Neural progenitor cell (in vitro differentiated cells): ENCODE results near the gene WDR64. TPM values are rescaled to one million over a fixed set of nuclear protein-coding genes. Genes with fewer than 3 reads are reported as not detected.

Experiments used
- DNase-seq: peaks from one replicate; pipeline ENCODE4 v3.0.0-alpha.2; 2016; ENCODE audit warnings: low spot score
- H2AFZ ChIP-seq: fragments of 200-600 bp; sonication (generic); replicated peaks from 2 replicates; pipeline ENCODE4 v1.6.1; 2016; ENCODE audit warnings: antibody characterized with exemption
- H3F3A ChIP-seq: fragments of 200-600 bp; sonication (generic); 2 replicates; pipeline ENCODE4 v1.6.1; 2016; ENCODE audit warnings: antibody characterized with exemption, low read depth
- H3K27ac ChIP-seq: fragments of 200-600 bp; sonication (generic); 2 replicates; pipeline ENCODE4 v1.5.1; 2016; ENCODE audit warnings: mild to moderate bottlenecking
- H3K27me3 ChIP-seq: fragments of 200-600 bp; sonication (generic); 2 replicates; pipeline ENCODE4 v1.6.1; 2016; ENCODE audit warnings: mild to moderate bottlenecking, moderate library complexity
- H3K36me3 ChIP-seq: fragments of 200-600 bp; sonication (generic); 2 replicates; pipeline ENCODE4 v1.5.1; 2016
- H3K4me1 ChIP-seq: fragments of 200-600 bp; sonication (generic); 2 replicates; pipeline ENCODE4 v1.6.1; 2016; ENCODE audit warnings: mixed run types
- H3K4me2 ChIP-seq: fragments of 200-600 bp; sonication (generic); 2 replicates; pipeline ENCODE4 v1.6.1; 2016
- H3K4me3 ChIP-seq: fragments of 200-600 bp; sonication (generic); 2 replicates; pipeline ENCODE4 v1.5.1; 2016
- H3K79me2 ChIP-seq: fragments of 200-600 bp; sonication (generic); 2 replicates; pipeline ENCODE4 v1.6.1; 2016; ENCODE audit warnings: low read depth
- H3K9ac ChIP-seq: fragments of 200-600 bp; sonication (generic); 2 replicates; pipeline ENCODE4 v1.6.1; 2016
- H3K9me3 ChIP-seq: fragments of 200-600 bp; sonication (generic); 2 replicates; pipeline ENCODE4 v1.5.1; 2016; ENCODE audit warnings: low read depth
- H4K20me1 ChIP-seq: fragments of 200-600 bp; sonication (generic); 2 replicates; pipeline ENCODE4 v1.6.1; 2016; ENCODE audit warnings: low read depth
- H3K27ac Mint-ChIP-seq: 3 replicates; pipeline ENCODE4 v1.8.0; 2021; ENCODE audit warnings: mixed read lengths
- H3K27me3 Mint-ChIP-seq: 2 replicates; pipeline ENCODE4 v1.8.0; 2022; ENCODE audit warnings: low read depth, mild to moderate bottlenecking, inconsistent platforms, moderate library complexity, mixed read lengths; ENCODE audit not compliant: insufficient read depth
- H3K36me3 Mint-ChIP-seq: 3 replicates; pipeline ENCODE4 v1.8.0; 2021; ENCODE audit warnings: mixed read lengths
- H3K4me1 Mint-ChIP-seq: 3 replicates; pipeline ENCODE4 v1.8.0; 2021; ENCODE audit warnings: mixed read lengths
- H3K4me3 Mint-ChIP-seq: 3 replicates; pipeline ENCODE4 v1.8.0; 2021; ENCODE audit warnings: mild to moderate bottlenecking, moderate library complexity, mixed read lengths
- H3K9me3 Mint-ChIP-seq: 3 replicates; pipeline ENCODE4 v1.8.0; 2020; ENCODE audit warnings: mixed read lengths
- EZH2 ChIP-seq: fragments of 200-600 bp; sonication (generic); IDR thresholded peaks from 2 replicates; pipeline ENCODE4 v1.6.1; 2017; ENCODE audit warnings: antibody characterized with exemption, mild to moderate bottlenecking, moderate library complexity
- EZH2phosphoT487 ChIP-seq: fragments of 200-600 bp; sonication (generic); IDR thresholded peaks from 2 replicates; pipeline ENCODE4 v1.6.1; 2017; ENCODE audit warnings: antibody characterized with exemption
- total RNA-seq: library from RNA; depleted of rRNA; stranded (reverse); fragments of >200 nt; gene quantifications from 2 replicates; pipeline ENCODE4 v1.2.3, GENCODE V29; 2015; ENCODE audit warnings: low replicate concordance
- TF ChIP-seq, protein P1 (sequence below): fragments of 200-600 bp; sonication (generic); IDR thresholded peaks from 2 replicates; pipeline ENCODE4 v1.5.1; 2017; ENCODE audit warnings: antibody characterized with exemption, mild to moderate bottlenecking

WDR64 gene
- total RNA-seq, 1 donor from 2014 or later, result not detected

DNA sequence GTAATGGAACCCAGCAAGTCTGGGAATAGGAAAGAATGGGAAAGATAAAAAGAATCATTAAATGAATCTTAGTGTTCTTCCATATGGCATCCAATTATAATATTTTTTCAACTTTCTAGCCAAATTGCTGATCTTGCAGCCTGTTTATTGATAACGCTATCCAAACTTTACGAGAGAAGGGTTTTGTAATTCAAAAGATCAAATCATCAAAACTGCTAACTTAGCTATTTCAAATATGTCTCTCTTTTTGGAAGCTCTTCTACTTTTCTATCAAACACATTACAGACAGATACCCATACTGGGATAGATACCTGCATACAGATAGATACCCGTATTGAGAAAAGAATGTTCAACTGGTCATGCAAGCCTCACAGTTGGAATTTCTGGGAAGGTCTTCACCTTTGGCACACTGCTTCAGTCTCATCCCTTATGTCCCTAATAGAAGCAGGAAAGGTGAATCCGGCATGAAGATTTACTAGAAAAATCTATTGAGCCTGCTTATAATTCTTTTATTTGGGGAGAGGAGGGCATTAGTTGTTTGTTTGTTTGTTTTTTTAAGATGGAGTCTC lies 120.9 kb downstream of the WDR64 start:
- no peak overlapping the region for H3K27ac Mint-ChIP-seq
- no peak for DNase-seq
- H3K27me3 ChIP-seq, result no peaks in the 10 kb centered on the region
- H3K9ac ChIP-seq, result no peak overlapping the region
- no peak overlapping the region for H2AFZ ChIP-seq
- TF ChIP-seq EZH2 (no peak), EZH2phosphoT487 (no peak)
- TF ChIP-seq, protein P1, sequence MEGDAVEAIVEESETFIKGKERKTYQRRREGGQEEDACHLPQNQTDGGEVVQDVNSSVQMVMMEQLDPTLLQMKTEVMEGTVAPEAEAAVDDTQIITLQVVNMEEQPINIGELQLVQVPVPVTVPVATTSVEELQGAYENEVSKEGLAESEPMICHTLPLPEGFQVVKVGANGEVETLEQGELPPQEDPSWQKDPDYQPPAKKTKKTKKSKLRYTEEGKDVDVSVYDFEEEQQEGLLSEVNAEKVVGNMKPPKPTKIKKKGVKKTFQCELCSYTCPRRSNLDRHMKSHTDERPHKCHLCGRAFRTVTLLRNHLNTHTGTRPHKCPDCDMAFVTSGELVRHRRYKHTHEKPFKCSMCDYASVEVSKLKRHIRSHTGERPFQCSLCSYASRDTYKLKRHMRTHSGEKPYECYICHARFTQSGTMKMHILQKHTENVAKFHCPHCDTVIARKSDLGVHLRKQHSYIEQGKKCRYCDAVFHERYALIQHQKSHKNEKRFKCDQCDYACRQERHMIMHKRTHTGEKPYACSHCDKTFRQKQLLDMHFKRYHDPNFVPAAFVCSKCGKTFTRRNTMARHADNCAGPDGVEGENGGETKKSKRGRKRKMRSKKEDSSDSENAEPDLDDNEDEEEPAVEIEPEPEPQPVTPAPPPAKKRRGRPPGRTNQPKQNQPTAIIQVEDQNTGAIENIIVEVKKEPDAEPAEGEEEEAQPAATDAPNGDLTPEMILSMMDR, result no peak
- no peaks in the 10 kb centered on the region for H3K36me3 Mint-ChIP-seq
- H3K4me1 ChIP-seq, result no peaks in the 10 kb centered on the region
- no peaks in the 10 kb centered on the region for H3K9me3 Mint-ChIP-seq
- no peaks in the 10 kb centered on the region for H3K79me2 ChIP-seq
- H3K4me2 ChIP-seq, result no peak overlapping the region
- no peaks in the 10 kb centered on the region for H4K20me1 ChIP-seq
- no peaks in the 10 kb centered on the region for H3K36me3 ChIP-seq
- no peak overlapping the region for H3K4me3 Mint-ChIP-seq
- H3K4me3 ChIP-seq, result no peak overlapping the region
- no peaks in the 10 kb centered on the region for H3K4me1 Mint-ChIP-seq
- H3F3A ChIP-seq, result no peaks in the 10 kb centered on the region
- H3K9me3 ChIP-seq, result no peaks in the 10 kb centered on the region
- peaks cover 2% of the 10 kb centered on the region for H3K27me3 Mint-ChIP-seq
- H3K27ac ChIP-seq, result no peak overlapping the region

DNA sequence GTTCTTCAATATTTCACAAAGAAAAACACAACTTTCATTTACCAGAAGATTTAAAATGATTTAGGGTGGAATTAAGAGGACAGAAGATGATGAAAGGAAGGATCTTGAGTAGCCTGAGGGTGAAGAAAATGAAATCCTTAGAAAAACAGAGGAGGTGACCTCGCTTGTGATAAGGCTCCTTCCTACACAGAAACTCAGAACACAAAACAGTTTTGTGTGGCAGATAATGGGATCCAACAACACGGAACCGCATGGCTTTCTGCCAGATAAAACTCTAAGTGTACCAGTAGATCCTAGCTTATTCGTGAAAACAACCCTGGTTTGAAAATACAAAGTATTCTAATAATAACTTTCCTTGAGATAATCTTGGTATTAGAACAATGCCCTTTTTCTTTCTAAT lies 121.9 kb downstream of the WDR64 start:
- Histone ChIP-seq H3K79me2 (no peaks in the 10 kb centered on the region), H3K27me3 (no peaks in the 10 kb centered on the region), H4K20me1 (no peaks in the 10 kb centered on the region), H3K4me1 (no peaks in the 10 kb centered on the region), H3K36me3 (no peaks in the 10 kb centered on the region), H3K4me3 (no peak overlapping the region), H3F3A (no peaks in the 10 kb centered on the region), H3K9me3 (no peaks in the 10 kb centered on the region), H3K27ac (peak overlapping the region; percentile 6), H2AFZ (peak overlapping the region; percentile 31), H3K4me2 (no peak overlapping the region), H3K9ac (no peak overlapping the region)
- no peak for DNase-seq
- H3K4me1 Mint-ChIP-seq, result no peaks in the 10 kb centered on the region
- TF ChIP-seq EZH2phosphoT487 (no peak), EZH2 (no peak)
- TF ChIP-seq, protein P1, result no peak
- H3K9me3 Mint-ChIP-seq, result no peaks in the 10 kb centered on the region
- H3K36me3 Mint-ChIP-seq, result no peaks in the 10 kb centered on the region
- H3K27ac Mint-ChIP-seq, result no peak overlapping the region
- H3K4me3 Mint-ChIP-seq, result no peak overlapping the region
- peaks cover 2% of the 10 kb centered on the region for H3K27me3 Mint-ChIP-seq

DNA sequence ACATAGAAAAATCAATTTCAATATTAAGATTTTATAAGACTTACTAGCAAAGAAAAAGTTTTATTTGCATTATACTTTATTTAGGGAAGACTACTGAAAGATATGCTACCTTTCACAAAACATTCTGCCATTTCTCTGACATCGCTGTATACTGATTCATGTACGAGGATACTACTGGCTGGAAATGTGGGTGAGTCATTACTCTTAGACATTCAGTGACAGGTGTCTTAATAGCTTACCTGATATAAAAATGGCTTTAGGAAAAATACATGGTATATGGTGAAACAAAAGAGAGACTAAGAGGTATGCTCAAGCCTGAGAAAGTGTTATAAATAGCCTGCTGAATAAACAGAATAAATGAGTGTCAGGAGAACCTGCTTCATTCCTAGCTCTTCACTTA lies 122.9 kb downstream of the WDR64 start:
- H3K27me3 ChIP-seq, result no peaks in the 10 kb centered on the region
- H4K20me1 ChIP-seq, result no peaks in the 10 kb centered on the region
- H3K9ac ChIP-seq, result no peak overlapping the region
- TF ChIP-seq EZH2phosphoT487 (no peak), EZH2 (no peak)
- TF ChIP-seq, protein P1, result no peak
- no peak overlapping the region for H3K4me2 ChIP-seq
- H3K4me1 ChIP-seq, result no peaks in the 10 kb centered on the region
- H3F3A ChIP-seq, result no peaks in the 10 kb centered on the region
- no peaks in the 10 kb centered on the region for H3K36me3 ChIP-seq
- Mint-ChIP-seq H3K36me3 (no peaks in the 10 kb centered on the region), H3K27me3 (peaks cover 2% of the 10 kb centered on the region), H3K4me1 (no peaks in the 10 kb centered on the region), H3K9me3 (no peaks in the 10 kb centered on the region), H3K27ac (no peak overlapping the region), H3K4me3 (no peak overlapping the region)
- H3K27ac ChIP-seq, result no peak overlapping the region
- H3K79me2 ChIP-seq, result no peaks in the 10 kb centered on the region
- H2AFZ ChIP-seq, result no peak overlapping the region
- no peaks in the 10 kb centered on the region for H3K9me3 ChIP-seq
- no peak for DNase-seq
- H3K4me3 ChIP-seq, result no peak overlapping the region
